ENCODE measurements around the gene SPSB1.

SPSB1 gene

GRCh38 chr1:9320520-9321479 is 28.1 kb downstream of the SPSB1 start:
- DNase-seq = no peak

- no peak for DNase-seq
These were observed 28.8 kb downstream of the SPSB1 start for GRCh38 chr1:9321480-9321849.

GRCh38 chr1:9321986-9322660 is 29.4 kb downstream of the SPSB1 start:
- DNase-seq = no peak

GRCh38 chr1:9322661-9323244 is 30.1 kb downstream of the SPSB1 start:
- no peak for DNase-seq

- no peak for DNase-seq
These were observed 31.8 kb downstream of the SPSB1 start for GRCh38 chr1:9324246-9325096.

- DNase-seq = no peak
These were observed 33.9 kb downstream of the SPSB1 start for GRCh38 chr1:9326596-9326995.

GRCh38 chr1:9328201-9328600 is 35.5 kb downstream of the SPSB1 start:
- DNase-seq = no peak

- no peak for DNase-seq
These were observed 36.0 kb downstream of the SPSB1 start for GRCh38 chr1:9328715-9329114.

GRCh38 chr1:9331016-9331415 is 38.3 kb downstream of the SPSB1 start:
- DNase-seq = no peak

GRCh38 chr1:9331558-9332346 is 39.1 kb downstream of the SPSB1 start:
- no peak for DNase-seq

GRCh38 chr1:9332513-9333143 is 39.9 kb downstream of the SPSB1 start:
- DNase-seq = no peak

GRCh38 chr1:9338397-9339246 is 45.9 kb downstream of the SPSB1 start:
- DNase-seq = no peak

GRCh38 chr1:9340172-9340854 is 47.6 kb downstream of the SPSB1 start:
- no peak for DNase-seq

GRCh38 chr1:9340864-9341263 is 48.2 kb downstream of the SPSB1 start:
- DNase-seq = no peak

- DNase-seq = no peak
These were observed 48.7 kb downstream of the SPSB1 start for GRCh38 chr1:9341301-9341845.

- DNase-seq = no peak
These were observed 50.6 kb downstream of the SPSB1 start for GRCh38 chr1:9343269-9343668.

GRCh38 chr1:9344426-9345200 is 51.9 kb downstream of the SPSB1 start:
- DNase-seq = no peak

GRCh38 chr1:9345471-9345870 is 52.8 kb downstream of the SPSB1 start:
- no peak for DNase-seq

GRCh38 chr1:9345922-9346321 is 53.2 kb downstream of the SPSB1 start:
- DNase-seq = no peak

Data from NCI-H774 (cell line).